Duodenal mucosa (tissue), 2 donors: Measurements from ENCODE around the gene FXYD5.
A peak's percentile ranks its signal among the peaks of the same experiment; 100 is the strongest.

Source experiments
- H3K27ac ChIP-seq: one replicate; pipeline ENCODE4 v1.7.0; 2013; ENCODE audit warnings: low read depth, low read length
- H3K27me3 ChIP-seq, 2 donors: one replicate each; pipeline ENCODE4 v1.7.0; 2013; ENCODE audit warnings: low read length in 2 of 2, control low read depth in 1 of 2; ENCODE audit not compliant: insufficient read depth in 2 of 2, control insufficient read depth in 1 of 2
- H3K36me3 ChIP-seq, 2 donors: one replicate each; pipeline ENCODE4 v1.7.0; 2013; ENCODE audit warnings: low read length in 2 of 2, control low read depth in 1 of 2; ENCODE audit not compliant: insufficient read depth in 2 of 2, control insufficient read depth in 1 of 2
- H3K4me1 ChIP-seq, 2 donors: one replicate each; pipeline ENCODE4 v1.7.0; 2013; ENCODE audit warnings: low read length in 2 of 2, control low read depth in 1 of 2; ENCODE audit not compliant: insufficient read depth in 2 of 2, control insufficient read depth in 1 of 2
- H3K4me3 ChIP-seq, 2 donors: one replicate each; pipeline ENCODE4 v1.7.0; 2013; ENCODE audit warnings: low read length in 2 of 2, low read depth in 1 of 2
- H3K9ac ChIP-seq, 2 donors: one replicate each; pipeline ENCODE4 v1.7.0; 2013; ENCODE audit warnings: low read length in 2 of 2, low read depth in 1 of 2
- H3K9me3 ChIP-seq, 2 donors: one replicate each; pipeline ENCODE4 v1.7.0; 2013; ENCODE audit warnings: low read length in 2 of 2, control low read depth in 1 of 2; ENCODE audit not compliant: control insufficient read depth in 1 of 2

FXYD5 gene

DNA sequence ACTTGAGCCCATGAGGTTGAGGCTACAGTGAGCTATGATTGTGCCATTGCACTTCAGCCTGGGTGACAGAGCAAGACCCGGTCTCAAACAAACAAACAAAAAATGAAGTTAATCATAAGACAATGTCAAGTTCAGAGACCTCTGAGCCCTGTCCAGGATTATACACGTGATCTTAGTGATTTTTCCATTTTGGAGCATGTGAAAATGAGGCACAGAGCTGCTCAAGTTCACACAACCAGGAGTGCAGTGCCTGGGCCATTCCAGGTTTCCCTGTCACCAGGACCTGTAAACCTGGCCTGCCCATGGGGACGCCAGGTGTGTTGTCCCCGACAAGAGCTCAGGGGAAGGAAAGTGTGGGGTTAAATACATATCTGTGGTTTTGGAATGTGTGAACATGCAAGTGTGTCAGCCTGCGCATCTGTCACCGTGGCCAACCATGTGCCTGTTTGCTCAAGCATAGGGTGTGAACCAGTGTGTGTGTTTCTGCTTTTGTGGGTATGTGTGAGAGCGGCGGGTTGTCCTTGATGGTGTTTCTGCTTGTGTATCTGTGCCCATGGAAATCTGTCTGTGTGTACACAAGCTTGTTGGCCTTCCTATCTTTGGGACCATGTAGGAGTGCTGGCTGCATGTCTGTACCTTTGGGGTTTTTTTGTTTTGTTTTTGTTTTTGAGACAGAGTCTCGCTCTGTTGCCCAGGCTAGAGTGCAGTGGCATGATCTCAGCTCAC is 17.4 kb upstream of the FXYD5 start:
- Histone ChIP-seq H3K9ac (no peak overlapping the region), H3K27me3 (peaks cover 24 to 33% of the 10 kb centered on the region in 2 donors), H3K27ac (no peak overlapping the region), H3K4me1 (peaks cover 10 to 12% of the 10 kb centered on the region in 2 donors), H3K9me3 (no peaks in the 10 kb centered on the region), H3K4me3 (no peak overlapping the region), H3K36me3 (no peaks in the 10 kb centered on the region)

DNA sequence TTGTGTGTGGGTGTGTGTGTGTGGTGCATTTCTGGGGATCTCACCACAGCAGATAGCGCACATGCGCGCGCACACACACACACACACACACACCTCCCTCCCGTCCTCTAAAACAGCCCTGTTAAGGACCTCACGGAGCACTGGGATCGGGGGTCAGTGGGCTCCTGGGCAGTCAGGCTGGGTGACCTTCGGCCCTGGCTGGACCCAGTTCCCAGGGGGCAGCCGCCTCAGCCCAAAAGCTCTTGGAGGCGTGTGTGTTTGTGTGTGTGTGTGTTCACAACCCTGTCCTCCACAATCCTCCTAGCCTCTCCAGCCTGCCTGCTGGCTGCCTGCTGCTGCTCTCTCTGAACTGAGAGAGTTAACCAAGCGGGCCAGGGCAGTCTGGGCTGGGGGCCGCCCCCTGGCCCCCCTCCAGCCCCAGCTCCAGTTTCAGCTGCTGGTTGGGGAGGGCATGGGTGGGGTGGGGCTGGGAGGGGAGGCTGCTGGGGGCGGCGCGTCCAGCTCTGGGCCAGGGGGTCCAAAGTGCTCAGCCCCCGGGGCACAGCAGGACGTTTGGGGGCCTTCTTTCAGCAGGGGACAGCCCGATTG is 16.1 kb upstream of the FXYD5 start, which contains the start of gene FXYD1:
FXYD1 (plus strand) TSS at position 520 of the 588 bp plus-strand sequence. CDS start 1,256 bp downstream, outside the sequence.
- peak within 1 kb of the TSS; percentile 62 for H3K27ac ChIP-seq
- peak within 1 kb of the TSS; percentile 36 to 51 for H3K4me3 ChIP-seq
- no peaks in the 10 kb centered on the region for H3K36me3 ChIP-seq
- H3K27me3 ChIP-seq: peaks cover 29 to 38% of the 10 kb centered on the region in 2 donors
- no peaks in the 10 kb centered on the region for H3K9me3 ChIP-seq
- H3K4me1 ChIP-seq: peaks cover 13 to 15% of the 10 kb centered on the region in 2 donors
- peak within 1 kb of the TSS; percentile 20 to 25 for H3K9ac ChIP-seq

DNA sequence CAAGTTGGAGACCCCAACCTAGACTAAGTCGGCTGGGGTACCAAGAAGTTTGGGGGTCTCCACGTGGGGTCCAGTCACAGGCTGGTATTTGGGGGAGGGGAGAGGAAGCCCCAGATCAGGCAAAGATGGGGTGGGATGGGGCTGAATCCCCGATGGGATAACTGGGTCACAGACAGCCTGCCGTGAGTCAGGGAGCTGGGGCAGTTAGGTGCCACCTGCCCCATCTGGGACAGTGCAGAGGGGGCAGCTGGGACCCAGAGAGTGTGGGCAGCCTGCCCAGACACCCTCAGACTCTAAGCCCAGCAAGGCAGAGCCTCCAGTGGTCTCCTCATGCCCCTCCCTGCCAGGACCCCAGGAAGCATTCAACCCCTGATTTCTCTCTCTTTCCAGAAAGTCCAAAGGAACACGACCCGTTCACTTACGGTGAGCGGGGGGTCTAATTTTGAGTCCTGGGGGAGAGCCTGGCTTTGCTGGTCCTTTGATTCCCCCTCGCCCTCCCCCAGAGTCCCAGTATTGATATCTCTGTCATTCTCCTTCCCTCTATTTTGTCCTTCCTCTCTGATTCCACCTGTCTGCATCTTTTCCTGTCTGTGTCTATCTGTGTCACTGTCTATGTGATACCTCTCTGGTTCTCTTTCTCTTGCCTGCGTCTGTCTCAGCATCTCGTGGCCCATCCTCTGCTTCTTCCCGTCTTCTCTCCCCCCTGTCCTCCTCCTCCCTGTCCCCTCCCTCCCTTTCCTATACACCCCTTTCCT is 14.2 kb upstream of the FXYD5 start:
- peaks cover 13 to 15% of the 10 kb centered on the region in 2 donors for H3K4me1 ChIP-seq
- H3K9me3 ChIP-seq: no peaks in the 10 kb centered on the region
- no peaks in the 10 kb centered on the region for H3K36me3 ChIP-seq
- H3K27me3 ChIP-seq: peaks cover 43 to 44% of the 10 kb centered on the region in 2 donors
- H3K4me3 ChIP-seq: peak overlapping the region in 1 of 2 donors; percentile 51
- peak overlapping the region in 1 of 2 donors; percentile 44 for H3K9ac ChIP-seq
- H3K27ac ChIP-seq: no peak overlapping the region

DNA sequence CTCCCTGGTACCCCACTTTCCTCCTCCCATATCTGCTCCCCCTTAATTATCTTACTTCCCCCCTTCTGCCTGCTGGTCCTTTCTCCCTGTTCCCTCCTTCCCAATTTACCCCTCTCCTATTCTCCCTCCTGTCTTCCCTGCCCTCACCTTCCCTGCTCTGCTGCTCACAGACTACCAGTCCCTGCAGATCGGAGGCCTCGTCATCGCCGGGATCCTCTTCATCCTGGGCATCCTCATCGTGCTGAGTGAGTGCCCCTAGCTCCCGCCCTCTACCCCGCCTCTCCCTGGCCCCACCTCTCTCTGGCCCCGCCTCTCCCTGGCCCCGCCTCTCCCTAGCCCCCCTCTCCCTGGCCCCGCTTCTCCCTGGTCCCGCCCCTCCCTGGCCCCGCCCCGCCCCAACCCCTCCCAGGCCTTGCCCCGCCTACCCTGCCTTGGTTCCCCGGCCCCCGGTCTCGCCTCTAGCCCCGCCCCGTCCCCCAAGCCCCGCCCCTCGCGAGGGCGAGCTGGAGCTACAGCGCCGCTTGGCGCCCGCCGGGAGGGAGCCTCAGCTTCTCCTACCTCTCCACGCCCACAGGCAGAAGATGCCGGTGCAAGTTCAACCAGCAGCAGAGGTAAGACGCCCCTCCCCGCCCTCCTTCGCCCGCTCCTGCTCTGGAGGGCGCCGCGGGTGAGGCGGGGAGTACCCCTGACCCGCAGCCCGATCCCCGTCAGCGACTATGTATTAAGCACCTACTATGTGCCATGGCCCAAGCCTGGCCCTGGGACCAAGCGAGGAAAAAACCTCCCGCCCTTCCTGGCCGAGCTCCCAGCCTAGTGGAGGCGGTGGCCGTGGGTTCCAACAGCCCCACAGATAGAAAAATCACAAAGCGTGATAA is 13.3 kb upstream of the FXYD5 start:
- Histone ChIP-seq H3K36me3 (no peaks in the 10 kb centered on the region), H3K9ac (peak overlapping the region in 1 of 2 donors; percentile 44), H3K9me3 (no peaks in the 10 kb centered on the region), H3K27ac (no peak overlapping the region), H3K4me1 (peaks cover 13 to 15% of the 10 kb centered on the region in 2 donors), H3K27me3 (peaks cover 41 to 44% of the 10 kb centered on the region in 2 donors), H3K4me3 (peak overlapping the region; percentile 21)

DNA sequence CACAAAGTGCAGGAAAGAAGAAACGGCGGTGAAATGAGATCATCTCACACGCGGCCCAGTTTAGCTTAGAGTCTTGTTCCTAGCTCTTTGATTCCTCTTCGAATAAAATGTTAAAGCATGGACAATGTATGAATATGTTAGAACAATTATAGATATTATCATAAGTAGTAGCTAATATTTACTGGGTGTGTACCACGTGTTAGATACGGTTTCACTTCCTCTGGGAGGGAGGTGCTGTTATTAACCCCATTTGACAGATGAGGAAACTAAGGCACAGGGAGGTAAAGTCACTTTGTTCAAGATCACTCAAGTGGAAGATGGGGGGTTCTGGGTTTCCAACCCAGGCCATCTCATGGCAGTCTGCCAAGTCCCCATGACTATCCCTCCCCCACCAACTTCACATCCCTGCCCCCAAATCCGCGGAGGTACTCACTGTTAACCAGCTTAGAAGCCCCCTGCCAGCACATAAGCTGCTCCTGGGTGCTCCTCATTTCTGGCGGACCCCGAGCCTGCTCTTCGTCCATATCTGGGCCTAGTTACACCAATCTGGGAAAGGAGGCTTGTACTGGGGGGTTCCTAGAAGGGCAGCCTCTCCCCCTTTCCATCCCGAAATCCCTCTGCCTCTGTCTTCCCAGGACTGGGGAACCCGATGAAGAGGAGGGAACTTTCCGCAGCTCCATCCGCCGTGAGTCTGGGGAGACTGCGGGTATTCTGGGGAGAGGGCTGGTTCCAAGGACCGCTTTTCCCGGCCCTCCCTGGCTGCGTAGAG is 12.5 kb upstream of the FXYD5 start:
- peak overlapping the region; percentile 21 for H3K4me3 ChIP-seq
- no peak overlapping the region for H3K27ac ChIP-seq
- H3K9ac ChIP-seq: peak overlapping the region in 1 of 2 donors; percentile 12
- peaks cover 13 to 14% of the 10 kb centered on the region in 2 donors for H3K4me1 ChIP-seq
- H3K9me3 ChIP-seq: no peaks in the 10 kb centered on the region
- peaks cover 37 to 44% of the 10 kb centered on the region in 2 donors for H3K27me3 ChIP-seq
- H3K36me3 ChIP-seq: no peaks in the 10 kb centered on the region

DNA sequence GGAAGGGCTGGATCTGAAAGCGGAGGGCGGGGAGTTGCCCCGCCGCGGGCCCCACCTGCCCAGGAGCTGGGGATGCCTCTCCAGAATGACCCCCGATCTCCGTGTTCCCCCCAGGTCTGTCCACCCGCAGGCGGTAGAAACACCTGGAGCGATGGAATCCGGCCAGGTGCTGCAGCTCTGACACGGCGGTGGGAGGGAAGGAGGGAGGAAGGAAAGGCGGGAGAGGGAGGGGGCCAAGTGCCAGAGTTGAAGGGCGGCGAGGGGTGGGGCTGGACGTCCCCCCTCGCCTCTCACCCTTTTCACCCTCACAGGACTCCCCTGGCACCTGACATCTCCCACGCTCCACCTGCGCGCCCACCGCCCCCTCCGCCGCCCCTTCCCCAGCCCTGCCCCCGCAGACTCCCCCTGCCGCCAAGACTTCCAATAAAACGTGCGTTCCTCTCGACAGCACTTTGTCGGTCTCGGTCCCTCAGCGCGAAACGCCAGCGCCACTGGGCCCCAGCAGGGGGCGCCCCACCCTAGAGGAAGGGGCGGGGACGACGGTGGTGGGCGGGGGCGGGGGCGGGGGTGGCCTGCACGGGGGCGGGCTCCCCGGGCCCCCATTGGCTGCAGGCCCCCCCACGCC is 11.8 kb upstream of the FXYD5 start:
- Histone ChIP-seq H3K9ac (no peak overlapping the region), H3K27ac (no peak overlapping the region), H3K4me3 (no peak overlapping the region)

DNA sequence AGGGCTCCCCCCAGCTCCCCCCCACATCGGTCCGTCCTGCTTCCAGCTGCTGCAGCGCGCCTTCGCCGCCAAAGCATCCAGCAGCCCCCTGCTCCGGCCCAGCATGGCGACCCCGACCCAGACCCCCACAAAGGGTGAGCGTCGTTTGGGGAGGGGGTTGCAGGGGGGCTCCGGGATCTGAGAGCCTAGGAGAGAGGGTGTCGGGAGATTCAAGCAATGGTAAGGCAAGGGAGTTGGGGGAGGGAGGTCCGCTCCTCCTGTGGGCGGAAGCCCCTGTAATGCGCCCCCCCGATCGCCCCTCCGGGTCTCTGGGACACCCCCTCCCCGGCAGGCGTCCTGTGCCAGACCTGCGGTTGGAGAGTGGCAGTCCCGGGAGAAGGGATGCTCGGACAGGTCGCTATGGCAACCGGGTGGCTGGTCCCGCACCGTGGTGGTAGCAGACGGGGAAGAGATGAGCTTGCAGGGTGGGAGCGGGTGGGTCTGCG is 11.3 kb upstream of the FXYD5 start, which contains the start of gene FXYD7:
FXYD7 (plus strand) TSS at position 25 of the 485 bp plus-strand sequence; CDS start at position 104, 79 bp downstream.
- Histone ChIP-seq H3K9ac (peak within 1 kb of the TSS in 1 of 2 donors; percentile 12), H3K4me3 (no peak within 1 kb of the TSS), H3K4me1 (peaks cover 12 to 13% of the 10 kb centered on the region in 2 donors), H3K36me3 (no peaks in the 10 kb centered on the region), H3K27ac (no peak within 1 kb of the TSS), H3K9me3 (no peaks in the 10 kb centered on the region), H3K27me3 (peaks cover 29 to 38% of the 10 kb centered on the region in 2 donors)

More for the DNA sequence above, 11.8 kb upstream of the FXYD5 start:
- H3K4me1 ChIP-seq: peaks cover 12 to 13% of the 10 kb centered on the region in 2 donors
- H3K36me3 ChIP-seq: no peaks in the 10 kb centered on the region
- peaks cover 34 to 44% of the 10 kb centered on the region in 2 donors for H3K27me3 ChIP-seq
- H3K9me3 ChIP-seq: no peaks in the 10 kb centered on the region

DNA sequence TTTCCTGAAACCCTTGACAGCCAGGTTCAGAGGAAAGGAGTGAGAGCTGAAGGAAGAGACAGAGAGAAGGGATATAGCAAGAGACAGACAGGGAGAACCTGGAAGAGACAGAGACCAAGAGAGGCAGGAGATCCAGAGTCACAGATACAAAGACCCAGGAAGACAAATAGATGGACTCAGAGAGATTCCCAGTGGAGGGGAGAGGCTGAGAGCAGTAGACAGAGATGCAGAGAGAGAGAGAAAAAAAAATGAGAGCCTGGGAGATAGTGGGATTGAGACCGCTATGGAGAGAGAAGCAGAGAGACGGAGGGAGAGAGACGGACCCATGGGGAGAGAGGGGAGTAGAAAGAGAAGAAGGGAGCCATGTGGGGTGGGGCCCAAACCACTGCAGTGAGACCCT is 10.7 kb upstream of the FXYD5 start:
- Histone ChIP-seq H3K4me3 (no peak overlapping the region), H3K4me1 (peaks cover 12 to 13% of the 10 kb centered on the region in 2 donors), H3K9ac (no peak overlapping the region), H3K36me3 (no peaks in the 10 kb centered on the region), H3K27me3 (peaks cover 26 to 37% of the 10 kb centered on the region in 2 donors), H3K9me3 (no peaks in the 10 kb centered on the region), H3K27ac (no peak overlapping the region)
